ENCODE data around the gene C6orf89. TPM values are rescaled to one million over a fixed set of nuclear protein-coding genes. Genes with fewer than 3 reads are reported as not detected.

The C6orf89 gene
- total and polyA plus RNA-seq, 2 experiments from 2014 or later: 73.8 to 84.0 TPM

DNA sequence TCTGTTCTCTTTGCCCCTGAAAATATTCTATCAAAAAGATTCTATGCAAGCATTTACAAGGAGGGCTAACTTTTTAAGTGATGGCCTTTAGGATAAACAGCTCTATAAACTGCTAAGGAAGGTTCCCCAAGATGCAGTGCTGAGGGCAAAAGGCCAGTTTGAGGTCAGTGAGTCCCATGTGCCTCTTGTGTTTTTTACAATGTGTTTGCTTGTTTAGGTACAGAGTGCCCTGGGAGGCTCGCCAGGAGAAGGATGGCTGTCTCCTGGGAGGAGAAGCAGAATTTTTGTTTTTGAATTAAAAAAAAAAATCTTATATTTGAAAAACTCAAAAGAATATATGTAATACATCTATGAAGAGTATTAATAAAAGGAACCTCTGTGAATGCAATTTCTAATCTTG, 87.4 kb downstream of the C6orf89 start:
- in situ Hi-C loops (cut with MboI): no loop called here
- Histone ChIP-seq H3K36me3 (ENCODE audit: low read depth) (peaks cover 82% of the 10 kb centered on the region), H3K9me3 (ENCODE audit: low read depth) (no peaks in the 10 kb centered on the region), H3K4me1 (ENCODE audit: insufficient read depth) (no peaks in the 10 kb centered on the region), H3K9me2 (ENCODE audit: insufficient read depth) (no peaks in the 10 kb centered on the region), H3K4me2 (ENCODE audit: unreplicated experiment) (no peak overlapping the region), H2AFZ (no peak overlapping the region), H3K79me2 (ENCODE audit: insufficient read depth) (peaks cover 64% of the 10 kb centered on the region), H3F3A (ENCODE audit: insufficient read depth) (peaks cover 15% of the 10 kb centered on the region), H3K27me3 (replicated peaks; ENCODE audit: insufficient read depth) (no peaks in the 10 kb centered on the region), H3K27ac (no peak overlapping the region), H3K4me3 (no peak overlapping the region), H4K20me1 (ENCODE audit: insufficient read depth) (no peaks in the 10 kb centered on the region), H3K9ac (peak overlapping the region; percentile 5; the same call in 1 of the 2 replicates)
- 82 to 85% methylated on average over 1 of the region's 1 CpG for WGBS, 2 experiments (ENCODE audit: low coverage in 1 of 2, low lambda C conversion rate in 2 of 2, missing lambda C conversion rate in 2 of 2)
- DNase-seq: no peak
- TF ChIP-seq EZH2phosphoT487 (IDR thresholded peaks at IDR 0.05; ENCODE audit: insufficient read depth, low read depth) (no peak), EZH2 (IDR thresholded peaks at IDR 0.05; ENCODE audit: insufficient read depth, poor library complexity, severe bottlenecking) (no peak)

DNA sequence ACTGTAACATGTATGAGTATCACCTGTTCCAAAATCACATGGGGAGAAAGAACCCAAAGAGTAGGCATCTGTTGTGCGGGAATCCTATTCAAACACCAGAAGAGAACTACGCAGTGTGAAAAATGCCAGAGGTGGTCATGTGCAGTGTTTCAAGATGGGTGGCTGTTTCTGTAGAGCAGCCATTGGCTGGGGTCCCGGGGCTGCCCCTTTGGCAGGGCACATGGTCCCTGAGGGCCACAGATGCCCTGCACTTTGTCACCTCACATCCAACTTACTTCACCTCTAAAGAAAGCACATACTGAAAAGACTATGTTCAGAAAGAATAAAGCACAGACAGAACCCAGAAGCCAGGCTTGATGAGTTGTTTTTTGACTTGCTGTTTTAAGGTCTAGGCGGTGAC, 87.9 kb downstream of the C6orf89 start:
- no peak for DNase-seq
- no peak overlapping the region for H3K4me3 ChIP-seq
- no peaks in the 10 kb centered on the region for H3K27me3 ChIP-seq (replicated peaks; ENCODE audit: insufficient read depth)
- peaks cover 69% of the 10 kb centered on the region for H3K79me2 ChIP-seq (ENCODE audit: insufficient read depth)
- no peak overlapping the region for H2AFZ ChIP-seq
- TF ChIP-seq EZH2 (IDR thresholded peaks at IDR 0.05; ENCODE audit: insufficient read depth, poor library complexity, severe bottlenecking) (no peak), EZH2phosphoT487 (IDR thresholded peaks at IDR 0.05; ENCODE audit: insufficient read depth, low read depth) (no peak)
- H3K4me2 ChIP-seq (ENCODE audit: unreplicated experiment): no peak overlapping the region
- H3K36me3 ChIP-seq (ENCODE audit: low read depth): peaks cover 81% of the 10 kb centered on the region
- 83 to 87% methylated on average over 4 of the region's 4 CpGs for WGBS, 2 experiments (ENCODE audit: low coverage in 1 of 2, low lambda C conversion rate in 2 of 2, missing lambda C conversion rate in 2 of 2)
- 0 out of 2 replicates have a peak overlapping the region, but pooled peaks have one; percentile 5 for H3K9ac ChIP-seq
- H3F3A ChIP-seq (ENCODE audit: insufficient read depth): peaks cover 12% of the 10 kb centered on the region
- no peaks in the 10 kb centered on the region for H3K9me2 ChIP-seq (ENCODE audit: insufficient read depth)
- no peaks in the 10 kb centered on the region for H4K20me1 ChIP-seq (ENCODE audit: insufficient read depth)
- no peak overlapping the region for H3K27ac ChIP-seq
- peaks cover under 1% of the 10 kb centered on the region; the same call in 1 of the 2 replicates for H3K4me1 ChIP-seq (ENCODE audit: insufficient read depth)
- H3K9me3 ChIP-seq (ENCODE audit: low read depth): no peaks in the 10 kb centered on the region
- in situ Hi-C loops (cut with MboI): no loop called here

DNA sequence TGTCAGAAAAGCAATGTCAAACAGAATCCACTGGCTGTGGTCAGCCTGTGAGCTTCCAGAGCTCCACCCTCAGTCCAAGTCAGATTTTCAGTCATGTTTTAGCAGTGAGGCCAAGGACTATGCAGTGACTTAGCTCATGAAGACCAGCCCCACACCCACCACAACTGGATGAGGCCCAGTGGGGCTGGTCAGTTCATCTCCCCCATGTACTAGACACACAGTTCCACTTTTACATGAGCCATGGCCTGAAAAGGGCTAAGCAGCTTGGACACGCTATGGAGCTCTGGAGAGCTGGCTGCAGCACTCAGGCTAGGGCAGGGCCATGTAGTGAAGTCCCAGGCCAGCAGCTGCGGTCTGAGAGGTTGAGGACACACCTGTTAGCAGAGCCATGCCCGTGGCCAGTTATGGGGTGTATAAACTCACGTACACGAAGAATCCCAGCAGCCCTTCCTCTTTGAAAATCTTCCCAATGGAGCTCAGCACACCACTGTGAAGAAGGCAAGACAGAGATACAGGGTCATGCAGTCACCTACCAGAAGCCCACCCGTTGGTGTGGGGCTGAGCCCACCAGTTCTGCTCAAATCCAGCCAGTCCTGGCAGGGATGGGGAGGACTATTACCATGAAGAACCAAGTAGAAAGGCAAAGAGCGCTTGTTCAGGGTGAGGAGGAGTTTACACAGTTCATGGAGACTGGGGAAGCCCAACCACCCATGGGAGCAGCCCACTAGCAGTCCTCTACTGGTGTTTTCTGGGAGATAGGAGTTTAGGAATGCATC, 89.7 kb downstream of the C6orf89 start:
- Histone ChIP-seq H3F3A (ENCODE audit: insufficient read depth) (peaks cover 20% of the 10 kb centered on the region), H3K4me1 (ENCODE audit: insufficient read depth) (peaks cover 10% of the 10 kb centered on the region), H3K9me3 (ENCODE audit: low read depth) (no peaks in the 10 kb centered on the region), H3K4me3 (no peak overlapping the region), H2AFZ (no peak overlapping the region), H3K9ac (no peak overlapping the region), H3K9me2 (ENCODE audit: insufficient read depth) (no peaks in the 10 kb centered on the region), H3K27ac (no peak overlapping the region), H3K4me2 (ENCODE audit: unreplicated experiment) (no peak overlapping the region), H4K20me1 (ENCODE audit: insufficient read depth) (no peaks in the 10 kb centered on the region), H3K27me3 (replicated peaks; ENCODE audit: insufficient read depth) (no peaks in the 10 kb centered on the region), H3K36me3 (ENCODE audit: low read depth) (peaks cover 66% of the 10 kb centered on the region), H3K79me2 (ENCODE audit: insufficient read depth) (peaks cover 87% of the 10 kb centered on the region)
- TF ChIP-seq EZH2phosphoT487 (IDR thresholded peaks at IDR 0.05; ENCODE audit: insufficient read depth, low read depth) (no peak), EZH2 (IDR thresholded peaks at IDR 0.05; ENCODE audit: insufficient read depth, poor library complexity, severe bottlenecking) (no peak)
- in situ Hi-C loops (cut with MboI): no loop called here
- no peak for DNase-seq
- 97 to 98% methylated on average over 7 of the region's 7 CpGs for WGBS, 2 experiments (ENCODE audit: low coverage in 1 of 2, low lambda C conversion rate in 2 of 2, missing lambda C conversion rate in 2 of 2)

DNA sequence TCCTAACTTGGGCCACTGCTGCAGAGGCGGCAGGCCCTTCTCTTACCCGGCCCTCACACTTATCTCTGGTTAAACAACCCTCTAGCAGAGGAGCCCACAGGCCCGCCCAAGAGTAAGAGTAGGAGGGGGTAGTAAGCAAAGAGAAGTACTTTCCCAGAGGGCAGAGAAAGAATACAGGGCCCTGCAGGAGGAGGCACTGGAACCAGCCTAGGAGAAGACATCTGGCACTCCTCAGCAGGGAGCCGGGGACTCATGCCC, 90.2 kb downstream of the C6orf89 start:
- Histone ChIP-seq H3K4me1 (ENCODE audit: insufficient read depth) (peaks cover 10% of the 10 kb centered on the region), H3K79me2 (ENCODE audit: insufficient read depth) (peaks cover 92% of the 10 kb centered on the region), H3K9me2 (ENCODE audit: insufficient read depth) (no peaks in the 10 kb centered on the region), H3K9me3 (ENCODE audit: low read depth) (no peaks in the 10 kb centered on the region), H3K27ac (no peak overlapping the region), H3K36me3 (ENCODE audit: low read depth) (peaks cover 66% of the 10 kb centered on the region), H3K9ac (no peak overlapping the region), H3K4me2 (ENCODE audit: unreplicated experiment) (no peak overlapping the region), H3K4me3 (no peak overlapping the region), H3K27me3 (replicated peaks; ENCODE audit: insufficient read depth) (no peaks in the 10 kb centered on the region), H2AFZ (no peak overlapping the region), H4K20me1 (ENCODE audit: insufficient read depth) (no peaks in the 10 kb centered on the region), H3F3A (ENCODE audit: insufficient read depth) (peaks cover 19% of the 10 kb centered on the region)
- TF ChIP-seq EZH2phosphoT487 (IDR thresholded peaks at IDR 0.05; ENCODE audit: insufficient read depth, low read depth): no peak
- no peak for TF ChIP-seq EZH2 (IDR thresholded peaks at IDR 0.05; ENCODE audit: insufficient read depth, poor library complexity, severe bottlenecking)
- WGBS, 2 experiments (ENCODE audit: low coverage in 1 of 2, low lambda C conversion rate in 2 of 2, missing lambda C conversion rate in 2 of 2): 97 to 99% methylated on average over 4 of the region's 4 CpGs
- DNase-seq: no peak
- in situ Hi-C loops (cut with MboI): no loop called here
